Measurements from ENCODE around the gene RPS4Y2. TPM values are rescaled to one million over a fixed set of nuclear protein-coding genes. Genes with fewer than 3 reads are reported as not detected.

Gene RPS4Y2
- total RNA-seq, 2 donors from 2014 or later: not detected

GRCh38 chrY:20765117-20765516, 9.2 kb downstream of the RPS4Y2 start:
- Histone ChIP-seq H3K4me1 (ENCODE audit: control insufficient read depth, insufficient read depth, low read length) (no peaks in the 10 kb centered on the region), H3K36me3 (ENCODE audit: control insufficient read depth, insufficient read depth, low read length) (no peaks in the 10 kb centered on the region), H3K4me3 (ENCODE audit: low read length) (no peak overlapping the region), H3K9ac (ENCODE audit: extremely low read depth, low read length, poor library complexity, severe bottlenecking) (no peak overlapping the region), H3K27ac (ENCODE audit: low read depth, low read length) (no peak overlapping the region), H3K27me3 (ENCODE audit: control insufficient read depth, insufficient read depth, low read length, poor library complexity, severe bottlenecking) (no peaks in the 10 kb centered on the region), H3K9me3 (ENCODE audit: control insufficient read depth, low read length) (peaks cover 21% of the 10 kb centered on the region)
- no peaks in the 10 kb centered on the region for H3K27me3 Mint-ChIP-seq (ENCODE audit: insufficient read depth)
- H3K9me3 Mint-ChIP-seq: no peaks in the 10 kb centered on the region
- H3K4me3 Mint-ChIP-seq: no peak overlapping the region
- WGBS, 2 experiments (ENCODE audit: insufficient coverage in 1 of 2, insufficient read length in 1 of 2): 56% methylated on average over 2 of the region's 2 CpGs; no CpG with 5 or more reads in 1 of the 2 experiments
- no peak overlapping the region for H3K27ac Mint-ChIP-seq
- no peaks in the 10 kb centered on the region for H3K36me3 Mint-ChIP-seq (ENCODE audit: low read depth)
- H3K4me1 Mint-ChIP-seq: no peaks in the 10 kb centered on the region
- no peak for DNase-seq
- no peak for TF ChIP-seq CTCF (conservative IDR thresholded peaks at IDR 0.05)

- Histone ChIP-seq H3K4me1 (ENCODE audit: control insufficient read depth, insufficient read depth, low read length) (no peaks in the 10 kb centered on the region), H3K27me3 (ENCODE audit: control insufficient read depth, insufficient read depth, low read length, poor library complexity, severe bottlenecking) (no peaks in the 10 kb centered on the region), H3K36me3 (ENCODE audit: control insufficient read depth, insufficient read depth, low read length) (no peaks in the 10 kb centered on the region), H3K27ac (ENCODE audit: low read depth, low read length) (no peak overlapping the region), H3K4me3 (ENCODE audit: low read length) (no peak overlapping the region), H3K9me3 (ENCODE audit: control insufficient read depth, low read length) (peaks cover 20% of the 10 kb centered on the region), H3K9ac (ENCODE audit: extremely low read depth, low read length, poor library complexity, severe bottlenecking) (no peak overlapping the region)
- Mint-ChIP-seq H3K4me3 (no peak overlapping the region), H3K27ac (no peak overlapping the region), H3K36me3 (ENCODE audit: low read depth) (no peaks in the 10 kb centered on the region), H3K4me1 (no peaks in the 10 kb centered on the region), H3K9me3 (no peaks in the 10 kb centered on the region), H3K27me3 (ENCODE audit: insufficient read depth) (no peaks in the 10 kb centered on the region)
- TF ChIP-seq CTCF (conservative IDR thresholded peaks at IDR 0.05): no peak
- DNase-seq: no peak
- 77% methylated on average over 2 of the region's 3 CpGs; no CpG with 5 or more reads in 1 of the 2 experiments for WGBS, 2 experiments (ENCODE audit: insufficient coverage in 1 of 2, insufficient read length in 1 of 2)
Observed at GRCh38 chrY:20770755-20771154, 14.8 kb downstream of the RPS4Y2 start.

GRCh38 chrY:20776104-20776503, 20.2 kb downstream of the RPS4Y2 start:
- no peaks in the 10 kb centered on the region for H3K4me1 ChIP-seq (ENCODE audit: control insufficient read depth, insufficient read depth, low read length)
- no peak overlapping the region for H3K27ac Mint-ChIP-seq
- H3K36me3 Mint-ChIP-seq (ENCODE audit: low read depth): no peaks in the 10 kb centered on the region
- TF ChIP-seq CTCF (conservative IDR thresholded peaks at IDR 0.05): no peak
- WGBS, 2 experiments (ENCODE audit: insufficient coverage in 1 of 2, insufficient read length in 1 of 2): 59 to 65% methylated on average over 2 to 3 of the region's 4 CpGs
- no peak overlapping the region for H3K27ac ChIP-seq (ENCODE audit: low read depth, low read length)
- no peaks in the 10 kb centered on the region for H3K9me3 Mint-ChIP-seq
- no peak overlapping the region for H3K4me3 ChIP-seq (ENCODE audit: low read length)
- DNase-seq: no peak
- no peaks in the 10 kb centered on the region for H3K36me3 ChIP-seq (ENCODE audit: control insufficient read depth, insufficient read depth, low read length)
- H3K9me3 ChIP-seq (ENCODE audit: control insufficient read depth, low read length): peaks cover 30% of the 10 kb centered on the region
- H3K27me3 Mint-ChIP-seq (ENCODE audit: insufficient read depth): no peaks in the 10 kb centered on the region
- no peaks in the 10 kb centered on the region for H3K27me3 ChIP-seq (ENCODE audit: control insufficient read depth, insufficient read depth, low read length, poor library complexity, severe bottlenecking)
- no peak overlapping the region for H3K9ac ChIP-seq (ENCODE audit: extremely low read depth, low read length, poor library complexity, severe bottlenecking)
- H3K4me3 Mint-ChIP-seq: no peak overlapping the region
- H3K4me1 Mint-ChIP-seq: no peaks in the 10 kb centered on the region
